HepG2 (cell line): Measurements from ENCODE around the gene CDT1. TPM values are rescaled to one million over a fixed set of nuclear protein-coding genes. Genes with fewer than 3 reads are reported as not detected.

Experiments used
- DMAP1 ChIP-seq: IDR thresholded peaks from 2 replicates; pipeline ENCODE4 v1.6.1; 2016
- DNMT3B ChIP-seq: conservative IDR thresholded peaks from 2 replicates; pipeline ENCODE4 v1.6.1; 2016; ENCODE audit warnings: missing biosample characterization, control low read depth
- GMEB2 ChIP-seq: IDR thresholded peaks from 2 replicates; pipeline ENCODE4 v1.6.1; 2016; ENCODE audit warnings: missing biosample characterization, missing genetic modification reagents, low read depth
- HOXA5 ChIP-seq: sonication (generic); formaldehyde crosslinking; IDR thresholded peaks from 2 replicates; pipeline ENCODE4 v1.4.0; 2020; ENCODE audit warnings: missing genetic modification reagents
- KDM2A ChIP-seq: sonication (generic); formaldehyde crosslinking; IDR thresholded peaks from 2 replicates; pipeline ENCODE4 v1.4.0; 2020; ENCODE audit warnings: low read depth, missing genetic modification reagents, borderline replicate concordance
- KDM4B ChIP-seq: sonication (generic); formaldehyde crosslinking; IDR thresholded peaks from 2 replicates; pipeline ENCODE4 v1.4.0; 2020; ENCODE audit warnings: missing genetic modification reagents
- MED1 ChIP-seq: sonication (generic); formaldehyde crosslinking; IDR thresholded peaks from 2 replicates; pipeline ENCODE4 v1.4.0; 2020; ENCODE audit warnings: missing genetic modification reagents
- MIER2 ChIP-seq: IDR thresholded peaks from 2 replicates; pipeline ENCODE4 v1.6.1; 2016; ENCODE audit warnings: missing biosample characterization, missing genetic modification reagents
- MTA3 ChIP-seq: sonication (generic); formaldehyde crosslinking; IDR thresholded peaks from 2 replicates; pipeline ENCODE4 v1.4.0; 2020; ENCODE audit warnings: missing genetic modification reagents
- NFE2L1 ChIP-seq: sonication (generic); formaldehyde crosslinking; IDR thresholded peaks from 2 replicates; pipeline ENCODE4 v1.4.0; 2020; ENCODE audit warnings: missing genetic modification reagents, mild to moderate bottlenecking, borderline replicate concordance
- PAF1 ChIP-seq: IDR thresholded peaks from 2 replicates; pipeline ENCODE4 v1.6.1; 2016; ENCODE audit warnings: missing genetic modification reagents, missing compliant biosample characterization
- PRMT3 ChIP-seq: sonication (generic); formaldehyde crosslinking; IDR thresholded peaks from 2 replicates; pipeline ENCODE4 v1.8.1; 2022; ENCODE audit warnings: low read depth, mild to moderate bottlenecking, moderate library complexity, missing genetic modification reagents, borderline replicate concordance
- SALL1 ChIP-seq: sonication (generic); formaldehyde crosslinking; IDR thresholded peaks from 2 replicates; pipeline ENCODE4 v1.8.0; 2022; ENCODE audit warnings: mild to moderate bottlenecking, missing genetic modification reagents
- SIX4 ChIP-seq: sonication (generic); formaldehyde crosslinking; IDR thresholded peaks from 2 replicates; pipeline ENCODE4 v1.4.0; 2020; ENCODE audit warnings: missing genetic modification reagents
- SMC3 ChIP-seq: IDR thresholded peaks from 2 replicates; pipeline ENCODE4 v1.6.1; 2011; ENCODE audit warnings: low read length, improper control_type of control experiment
- SNAI1 ChIP-seq: sonication (generic); formaldehyde crosslinking; IDR thresholded peaks from 2 replicates; pipeline ENCODE4 v1.5.0; 2020; ENCODE audit warnings: mild to moderate bottlenecking, missing genetic modification reagents, borderline replicate concordance
- SRSF1 ChIP-seq: fragments of 200-400 bp; formaldehyde crosslinking; optimal IDR thresholded peaks from 2 replicates; pipeline ENCODE3; 2017; ENCODE audit warnings: mild to moderate bottlenecking, low read depth, low read length, moderate library complexity
- STAT5B ChIP-seq: sonication (generic); formaldehyde crosslinking; IDR thresholded peaks from 2 replicates; pipeline ENCODE4 v1.4.0; 2020; ENCODE audit warnings: missing genetic modification reagents
- ZBTB42 ChIP-seq: sonication (generic); formaldehyde crosslinking; IDR thresholded peaks from 2 replicates; pipeline ENCODE4 v1.5.0; 2020; ENCODE audit warnings: mild to moderate bottlenecking, missing genetic modification reagents
- ZNF333 ChIP-seq: sonication (generic); formaldehyde crosslinking; IDR thresholded peaks from 2 replicates; pipeline ENCODE4 v1.4.0; 2020; ENCODE audit warnings: mild to moderate bottlenecking, missing genetic modification reagents, borderline replicate concordance
- ZNF510 ChIP-seq: sonication (generic); formaldehyde crosslinking; IDR thresholded peaks from 2 replicates; pipeline ENCODE4 v1.4.0; 2020; ENCODE audit warnings: low read depth, mild to moderate bottlenecking, missing genetic modification reagents
- ZNF512 ChIP-seq: sonication (generic); formaldehyde crosslinking; IDR thresholded peaks from 2 replicates; pipeline ENCODE4 v1.4.0; 2020; ENCODE audit warnings: mild to moderate bottlenecking, missing genetic modification reagents
- ZNF652 ChIP-seq: IDR thresholded peaks from 2 replicates; pipeline ENCODE4 v1.6.1; 2016; ENCODE audit warnings: low read depth, borderline replicate concordance
- ZNF713 ChIP-seq: sonication (generic); formaldehyde crosslinking; IDR thresholded peaks from 2 replicates; pipeline ENCODE4 v1.4.0; 2020; ENCODE audit warnings: mild to moderate bottlenecking, missing genetic modification reagents
- ZNF773 ChIP-seq: sonication (generic); formaldehyde crosslinking; IDR thresholded peaks from 2 replicates; pipeline ENCODE4 v1.4.0; 2020; ENCODE audit warnings: missing genetic modification reagents, borderline replicate concordance
- ZNF839 ChIP-seq: sonication (generic); formaldehyde crosslinking; IDR thresholded peaks from 2 replicates; pipeline ENCODE4 v1.4.0; 2020; ENCODE audit warnings: missing genetic modification reagents, mild to moderate bottlenecking, borderline replicate concordance
- ZSCAN9 ChIP-seq: IDR thresholded peaks from 2 replicates; pipeline ENCODE4 v1.6.1; 2016; ENCODE audit warnings: borderline replicate concordance
- polyA plus RNA-seq, 8 experiments: library from polyadenylated mRNA; depleted of rRNA in 3 of 8; stranded (reverse) in 7 of 8; unstranded in 1 of 8; fragments of >200 nt; fragmentation: Illumina TruSeq in 4 of 8; extraction: Trizol in 4 of 8; gene quantifications; 2 replicates each; pipeline versions ENCODE4 v1.2.1 to v1.2.3, GENCODE V29; 2011 to 2016; ENCODE audit warnings: low read depth in 4 of 8, missing spikeins in 1 of 8, mixed read lengths in 1 of 8; ENCODE audit not compliant: insufficient read depth in 1 of 8
- total RNA-seq, 5 experiments: library from RNA; depleted of rRNA; stranded (reverse); fragments of >200 nt; fragmentation: Illumina TruSeq; extraction: Trizol; gene quantifications; 2 replicates each; pipeline ENCODE4 v1.2.3, GENCODE V29; 2016; ENCODE audit warnings: low read depth in 1 of 5
- TF ChIP-seq, protein P1 (sequence below): sonication (generic); formaldehyde crosslinking; IDR thresholded peaks from 2 replicates; pipeline ENCODE4 v1.9.0; 2021; ENCODE audit warnings: missing genetic modification reagents, mild to moderate bottlenecking, borderline replicate concordance

Gene CDT1
- total and polyA plus RNA-seq, 2 of the 13 experiments (the other 11 are each of a cell fraction or from before 2014, with no cell fraction given): 23.1 to 23.8 TPM

DNA sequence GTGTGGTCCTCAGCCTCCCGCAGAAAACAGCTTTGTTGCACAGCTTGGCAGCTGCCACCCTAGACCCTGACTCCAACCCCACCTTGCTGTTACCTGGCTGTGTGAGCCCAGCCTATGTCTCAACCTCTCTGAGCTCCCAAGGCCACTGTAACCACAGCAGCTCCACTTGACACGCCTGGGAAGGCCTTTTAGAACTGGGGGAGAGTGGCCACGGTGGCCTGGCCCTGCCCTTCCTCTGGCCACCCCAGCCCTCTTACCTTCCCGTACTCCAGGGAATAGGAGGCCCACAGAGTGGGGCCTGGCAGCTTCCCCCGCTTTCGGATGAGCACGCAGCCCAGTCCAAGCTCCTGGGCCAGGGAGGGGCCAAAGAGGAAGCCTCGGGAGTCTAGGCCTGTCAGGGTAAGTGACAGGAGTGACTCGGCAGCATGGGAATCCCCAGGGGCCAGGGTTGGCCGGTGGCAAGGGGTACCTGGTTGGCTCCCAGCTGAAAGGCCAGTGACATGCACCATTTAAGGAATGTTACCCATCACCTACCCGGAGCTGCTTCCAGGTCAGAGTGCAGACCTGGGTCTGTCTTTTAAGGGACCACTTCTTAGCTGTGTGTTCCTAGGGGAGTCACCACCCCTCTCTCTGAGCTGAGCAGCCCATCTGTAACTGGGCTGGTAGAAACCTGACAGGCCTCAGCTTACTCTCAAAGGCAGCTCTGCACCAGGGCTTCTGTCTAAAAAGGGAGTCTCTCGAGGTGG lies 6.8 kb downstream of the CDT1 start (continued):
- TF ChIP-seq MTA3 (CRISPR knock-in tag) (no peak), ZNF510 (no peak), SALL1 (CRISPR knock-in tag) (no peak; the same call in 1 of the 2 replicates), SIX4 (CRISPR knock-in tag) (no peak), ZNF652 (CRISPR knock-in tag) (no peak), GMEB2 (no peak), KDM2A (CRISPR knock-in tag) (no peak), MED1 (CRISPR knock-in tag) (no peak), ZNF773 (CRISPR knock-in tag) (no peak), ZSCAN9 (CRISPR knock-in tag) (no peak), SNAI1 (CRISPR knock-in tag) (no peak), ZBTB42 (CRISPR knock-in tag) (no peak), STAT5B (no peak), DNMT3B (no peak), NFE2L1 (0 out of 2 replicates have a peak, but pooled peaks have one; percentile 18), KDM4B (CRISPR knock-in tag) (no peak), SMC3 (no peak), HOXA5 (no peak), MIER2 (CRISPR knock-in tag) (no peak), PRMT3 (CRISPR knock-in tag) (no peak), SRSF1 (no peak), DMAP1 (CRISPR knock-in tag) (no peak), ZNF839 (CRISPR knock-in tag) (no peak), ZNF713 (CRISPR knock-in tag) (no peak), ZNF512 (CRISPR knock-in tag) (peak; percentile 83; the same call in 1 of the 2 replicates), PAF1 (CRISPR knock-in tag) (no peak), ZNF333 (CRISPR knock-in tag) (peak; percentile 74; the same call in 1 of the 2 replicates)
- TF ChIP-seq, protein P1, sequence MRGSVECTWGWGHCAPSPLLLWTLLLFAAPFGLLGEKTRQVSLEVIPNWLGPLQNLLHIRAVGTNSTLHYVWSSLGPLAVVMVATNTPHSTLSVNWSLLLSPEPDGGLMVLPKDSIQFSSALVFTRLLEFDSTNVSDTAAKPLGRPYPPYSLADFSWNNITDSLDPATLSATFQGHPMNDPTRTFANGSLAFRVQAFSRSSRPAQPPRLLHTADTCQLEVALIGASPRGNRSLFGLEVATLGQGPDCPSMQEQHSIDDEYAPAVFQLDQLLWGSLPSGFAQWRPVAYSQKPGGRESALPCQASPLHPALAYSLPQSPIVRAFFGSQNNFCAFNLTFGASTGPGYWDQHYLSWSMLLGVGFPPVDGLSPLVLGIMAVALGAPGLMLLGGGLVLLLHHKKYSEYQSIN (CRISPR knock-in tag): no peak
